Measurements from ENCODE around the gene ZSCAN25. TPM values are rescaled to one million over a fixed set of nuclear protein-coding genes. Genes with fewer than 3 reads are reported as not detected.

Gene ZSCAN25
- total and polyA plus RNA-seq, 10 donors = 3.8 to 30.8 (median 24.9) TPM

GRCh38 chr7:99674995-99675742, 58.4 kb downstream of the ZSCAN25 start:
- peaks cover 0 to 3% (median 0%) of the 10 kb centered on the region in 6 donors for H3K36me3 ChIP-seq
- no peaks in the 10 kb centered on the region for H3K9me3 ChIP-seq
- intact Hi-C loops (cut with DNase I; ENCODE audit: low total_unique reads) = no loop called here
- no peaks in the 10 kb centered on the region for H3K4me1 ChIP-seq
- no peak overlapping the region for H3K27ac ChIP-seq
- WGBS, 5 donors = 71 to 82% (median 73%) methylated on average over 2 of the region's 2 CpGs
- no peak overlapping the region for H3K4me3 ChIP-seq
- no peaks in the 10 kb centered on the region for H3K27me3 ChIP-seq (replicated peaks in 1 of 7)
- TF ChIP-seq, protein P1, sequence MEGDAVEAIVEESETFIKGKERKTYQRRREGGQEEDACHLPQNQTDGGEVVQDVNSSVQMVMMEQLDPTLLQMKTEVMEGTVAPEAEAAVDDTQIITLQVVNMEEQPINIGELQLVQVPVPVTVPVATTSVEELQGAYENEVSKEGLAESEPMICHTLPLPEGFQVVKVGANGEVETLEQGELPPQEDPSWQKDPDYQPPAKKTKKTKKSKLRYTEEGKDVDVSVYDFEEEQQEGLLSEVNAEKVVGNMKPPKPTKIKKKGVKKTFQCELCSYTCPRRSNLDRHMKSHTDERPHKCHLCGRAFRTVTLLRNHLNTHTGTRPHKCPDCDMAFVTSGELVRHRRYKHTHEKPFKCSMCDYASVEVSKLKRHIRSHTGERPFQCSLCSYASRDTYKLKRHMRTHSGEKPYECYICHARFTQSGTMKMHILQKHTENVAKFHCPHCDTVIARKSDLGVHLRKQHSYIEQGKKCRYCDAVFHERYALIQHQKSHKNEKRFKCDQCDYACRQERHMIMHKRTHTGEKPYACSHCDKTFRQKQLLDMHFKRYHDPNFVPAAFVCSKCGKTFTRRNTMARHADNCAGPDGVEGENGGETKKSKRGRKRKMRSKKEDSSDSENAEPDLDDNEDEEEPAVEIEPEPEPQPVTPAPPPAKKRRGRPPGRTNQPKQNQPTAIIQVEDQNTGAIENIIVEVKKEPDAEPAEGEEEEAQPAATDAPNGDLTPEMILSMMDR (IDR thresholded peaks at IDR 0.05 in 8 of 11, conservative IDR thresholded peaks at IDR 0.05 in 3 of 11) = no peak
- no peak for TF ChIP-seq POLR2AphosphoS5 (IDR thresholded peaks at IDR 0.05)
- no peak for TF ChIP-seq POLR2A (IDR thresholded peaks at IDR 0.05)
- no peak for DNase-seq

GRCh38 chr7:99677013-99677647, 60.4 kb downstream of the ZSCAN25 start:
- no peak overlapping the region for H3K4me3 ChIP-seq
- no peaks in the 10 kb centered on the region for H3K4me1 ChIP-seq
- intact Hi-C loops (cut with DNase I; ENCODE audit: low total_unique reads) = no loop called here
- WGBS, 5 donors = 84 to 89% (median 87%) methylated on average over 4 of the region's 4 CpGs
- H3K36me3 ChIP-seq = no peaks in the 10 kb centered on the region
- H3K27me3 ChIP-seq (replicated peaks in 1 of 7) = no peaks in the 10 kb centered on the region
- TF ChIP-seq, protein P1 (IDR thresholded peaks at IDR 0.05 in 8 of 11, conservative IDR thresholded peaks at IDR 0.05 in 3 of 11) = no peak
- no peak for TF ChIP-seq POLR2AphosphoS5 (IDR thresholded peaks at IDR 0.05)
- TF ChIP-seq POLR2A (IDR thresholded peaks at IDR 0.05) = no peak
- H3K27ac ChIP-seq = no peak overlapping the region
- no peak for DNase-seq
- peaks cover 0 to 5% (median 2%) of the 10 kb centered on the region in 8 donors for H3K9me3 ChIP-seq

- intact Hi-C loops (cut with DNase I; ENCODE audit: low total_unique reads) = no loop called here
- Histone ChIP-seq H3K9me3 (peaks cover 0 to 10% (median 5%) of the 10 kb centered on the region in 8 donors), H3K4me3 (no peak overlapping the region), H3K4me1 (no peaks in the 10 kb centered on the region), H3K27me3 (replicated peaks in 1 of 7) (no peaks in the 10 kb centered on the region), H3K36me3 (no peaks in the 10 kb centered on the region), H3K27ac (no peak overlapping the region)
- 82 to 100% (median 91%) methylated on average over 2 of the region's 2 CpGs for WGBS, 5 donors
- TF ChIP-seq, protein P1 (IDR thresholded peaks at IDR 0.05 in 8 of 11, conservative IDR thresholded peaks at IDR 0.05 in 3 of 11) = no peak
- no peak for DNase-seq
Observed at GRCh38 chr7:99677648-99678045, 60.9 kb downstream of the ZSCAN25 start.

DNA sequence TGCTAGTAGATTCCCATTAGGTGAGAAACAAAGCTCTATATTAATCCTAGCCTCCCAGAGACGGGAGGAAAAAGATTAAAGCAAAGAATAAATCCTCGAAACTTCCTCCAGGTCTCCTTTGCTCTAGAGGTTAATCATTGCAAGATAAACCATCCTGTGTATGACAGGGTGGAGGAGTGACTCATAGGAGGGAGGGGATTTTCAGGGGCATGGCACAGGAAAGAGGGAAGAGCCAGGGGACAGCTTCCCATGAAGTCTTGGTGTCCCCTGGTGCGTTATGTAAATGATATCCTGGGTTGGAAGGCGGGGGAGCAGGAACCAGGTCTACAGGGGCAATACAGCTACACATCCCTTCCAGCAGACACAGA, 62.3 kb downstream of the ZSCAN25 start:
- no peaks in the 10 kb centered on the region for H3K36me3 ChIP-seq
- H3K4me1 ChIP-seq = no peaks in the 10 kb centered on the region
- H3K4me3 ChIP-seq = no peak overlapping the region
- no peaks in the 10 kb centered on the region for H3K27me3 ChIP-seq (replicated peaks in 1 of 7)
- peaks cover 0 to 10% (median 5%) of the 10 kb centered on the region in 8 donors for H3K9me3 ChIP-seq
- no peak for DNase-seq
- TF ChIP-seq POLR2AphosphoS5 (IDR thresholded peaks at IDR 0.05) (no peak), POLR2A (IDR thresholded peaks at IDR 0.05) (no peak)
- TF ChIP-seq, protein P1 (IDR thresholded peaks at IDR 0.05 in 8 of 11, conservative IDR thresholded peaks at IDR 0.05 in 3 of 11) = no peak
- intact Hi-C loops (cut with DNase I; ENCODE audit: low total_unique reads) = no loop called here
- no peak overlapping the region for H3K27ac ChIP-seq
- WGBS, 5 donors = 58 to 74% (median 62%) methylated on average over 4 of the region's 4 CpGs

Measured in spleen (tissue), 11 donors.